ENCODE measurements around the gene OGDHL. TPM values are rescaled to one million over a fixed set of nuclear protein-coding genes. Genes with fewer than 3 reads are reported as not detected.
A peak's percentile ranks its signal among the peaks of the same experiment; 100 is the strongest.

The OGDHL gene
- total RNA-seq, 1 experiment from 2014 or later = 22.6 TPM

GRCh38 chr10:49735161-49735560, 27.0 kb downstream of the OGDHL start:
- no peak overlapping the region for H3K4me3 Mint-ChIP-seq
- peaks cover 7 to 12% (median 11%) of the 10 kb centered on the region in 3 experiments; a peak in 5 of 7 replicates for H3K36me3 Mint-ChIP-seq (ENCODE audit: insufficient read depth in 1 of 3, low read depth in 3 of 3)
- Histone ChIP-seq H2BK20ac (ENCODE audit: low read depth, low read length, poor library complexity, severe bottlenecking) (no peak overlapping the region), H3K79me2 (ENCODE audit: insufficient read depth, low read length) (no peaks in the 10 kb centered on the region), H3K27me3 (ENCODE audit: insufficient read depth, low read length) (no peaks in the 10 kb centered on the region), H2BK5ac (ENCODE audit: insufficient read length, low read length) (no peak overlapping the region), H3K23me2 (ENCODE audit: insufficient read length, low read depth, low read length, poor library complexity, severe bottlenecking) (no peaks in the 10 kb centered on the region), H3K4ac (ENCODE audit: low read depth, low read length) (no peak overlapping the region), H4K8ac (replicated peaks; ENCODE audit: insufficient read length, low read depth, low read length) (no peak overlapping the region), H3K9ac (ENCODE audit: extremely low read depth, insufficient read length, low read length) (no peak overlapping the region), H4K20me1 (ENCODE audit: control insufficient read depth, insufficient read depth, insufficient read length) (no peaks in the 10 kb centered on the region), H3K18ac (ENCODE audit: insufficient read length, low read depth, low read length) (no peak overlapping the region), H3K23ac (ENCODE audit: insufficient read length, low read depth, low read length) (no peak overlapping the region), H3K4me1 (ENCODE audit: insufficient read depth, low read length) (no peaks in the 10 kb centered on the region), H3K14ac (ENCODE audit: insufficient read depth, low read length) (no peak overlapping the region), H3K27ac (ENCODE audit: insufficient read length, low read depth, low read length) (no peak overlapping the region), H4K5ac (ENCODE audit: insufficient read length, low read depth, low read length) (no peak overlapping the region), H4K91ac (ENCODE audit: insufficient read length, low read depth, low read length) (no peak overlapping the region), H2BK12ac (ENCODE audit: insufficient read length, low read depth, low read length) (no peak overlapping the region), H3T11ph (ENCODE audit: low read length) (no peak overlapping the region), H2AFZ (ENCODE audit: low read length) (no peak overlapping the region), H3K79me1 (ENCODE audit: insufficient read depth, low read depth, low read length, poor library complexity, severe bottlenecking) (no peaks in the 10 kb centered on the region), H2BK15ac (ENCODE audit: low read depth, low read length) (no peak overlapping the region), H3K9me3 (ENCODE audit: control insufficient read depth, low read depth, low read length) (no peaks in the 10 kb centered on the region), H3K56ac (ENCODE audit: insufficient read length, low read depth, low read length) (no peak overlapping the region), H2BK120ac (ENCODE audit: low read depth, low read length, poor library complexity, severe bottlenecking) (no peak overlapping the region), H2AK5ac (ENCODE audit: insufficient read length, low read length) (no peak overlapping the region), H3K4me2 (ENCODE audit: insufficient read depth, insufficient read length, low read length) (no peak overlapping the region)
- H3K4me1 Mint-ChIP-seq = no peaks in the 10 kb centered on the region
- no peak for TF ChIP-seq CTCF (conservative IDR thresholded peaks at IDR 0.05)
- no CpG with 5 or more reads among the region's 11 CpGs for WGBS (ENCODE audit: extremely low coverage, insufficient read length, low lambda C conversion rate)
- H3K27me3 Mint-ChIP-seq (ENCODE audit: low read depth) = no peaks in the 10 kb centered on the region
- no peaks in the 10 kb centered on the region for H3K9me3 Mint-ChIP-seq
- H3K27ac Mint-ChIP-seq = no peak overlapping the region
- peak; percentile 28 for DNase-seq

All from H9 (cell line).